ENCODE measurements around the gene TC2N.
"Not testable (repeated sequence)": the region's sequence is repeated elsewhere in the genome, so short reads cannot be mapped to it uniquely, and the experiment has no call there.

The TC2N gene

GRCh38 chr14:91866511-91867295 is 633 bp downstream of the TC2N start:
- no peak for DNase-seq

GRCh38 chr14:91866061-91866460 is 1.3 kb downstream of the TC2N start:
- no peak for DNase-seq

GRCh38 chr14:91862417-91862816 is 4.9 kb downstream of the TC2N start:
- no peak for DNase-seq

GRCh38 chr14:91861091-91861490 is 6.2 kb downstream of the TC2N start:
- no peak for DNase-seq

- no peak for DNase-seq
These were observed 7.1 kb downstream of the TC2N start for GRCh38 chr14:91860238-91860637.

GRCh38 chr14:91858536-91859275 is 8.6 kb downstream of the TC2N start:
- DNase-seq = peak; percentile 61

- DNase-seq = no peak
These were observed 9.7 kb downstream of the TC2N start for GRCh38 chr14:91857614-91858013.

GRCh38 chr14:91854327-91854934 is 12.9 kb downstream of the TC2N start:
- DNase-seq = no peak

- DNase-seq = no peak
These were observed 15.8 kb downstream of the TC2N start for GRCh38 chr14:91851563-91851962.

- DNase-seq = no peak
These were observed 18.8 kb downstream of the TC2N start for GRCh38 chr14:91848504-91849001.

GRCh38 chr14:91847693-91848092 is 19.6 kb downstream of the TC2N start:
- no peak for DNase-seq

GRCh38 chr14:91845652-91846051 is 21.7 kb downstream of the TC2N start:
- no peak for DNase-seq

GRCh38 chr14:91845056-91845455 is 22.3 kb downstream of the TC2N start:
- not testable (repeated sequence) for DNase-seq

GRCh38 chr14:91844029-91844428 is 23.3 kb downstream of the TC2N start:
- no peak for DNase-seq

GRCh38 chr14:91843437-91843836 is 23.9 kb downstream of the TC2N start:
- no peak for DNase-seq

- no peak for DNase-seq
These were observed 26.3 kb downstream of the TC2N start for GRCh38 chr14:91841065-91841464.

GRCh38 chr14:91839749-91840148 is 27.6 kb downstream of the TC2N start:
- no peak for DNase-seq

- no peak for DNase-seq
These were observed 30.3 kb downstream of the TC2N start for GRCh38 chr14:91837076-91837475.

- DNase-seq = peak; percentile 86
These were observed 31.2 kb downstream of the TC2N start for GRCh38 chr14:91835920-91836843.

- no peak for DNase-seq
These were observed 32.0 kb downstream of the TC2N start for GRCh38 chr14:91835197-91835919.

GRCh38 chr14:91834571-91834970 is 32.8 kb downstream of the TC2N start:
- DNase-seq = no peak

GRCh38 chr14:91831337-91831736 is 36.0 kb downstream of the TC2N start:
- DNase-seq = no peak

Measured in hematopoietic multipotent progenitor cell treated with erythropoietin and hydrocortisone succinate and interleukin-3 and kit ligand, for 6 days (in vitro differentiated cells).